ENCODE results near the gene TECR. TPM values are rescaled to one million over a fixed set of nuclear protein-coding genes. Genes with fewer than 3 reads are reported as not detected.

TECR gene
- total and polyA plus RNA-seq, 2 of the 13 experiments (the other 11 are each of a cell fraction or from before 2014, with no cell fraction given), result 54.9 to 121 TPM

GRCh38 chr19:14529254-14530004 lies at the start of gene TECR (continued):
- peak; percentile 46; the same call in 1 of the 2 replicates for TF ChIP-seq LBX2 (CRISPR knock-in tag; IDR thresholded peaks at IDR 0.05; ENCODE audit: borderline replicate concordance)
- no peak for TF ChIP-seq AHR (CRISPR knock-in tag; IDR thresholded peaks at IDR 0.05)
- TF ChIP-seq ZNF274 (CRISPR knock-in tag; IDR thresholded peaks at IDR 0.05), result peak; percentile 92
- TF ChIP-seq ZNF746 (CRISPR knock-in tag; IDR thresholded peaks at IDR 0.05), result no peak
- TF ChIP-seq GMEB1 (CRISPR knock-in tag; IDR thresholded peaks at IDR 0.05; ENCODE audit: borderline replicate concordance), result peak; percentile 88
- TF ChIP-seq ZNF441 (CRISPR knock-in tag; IDR thresholded peaks at IDR 0.05; ENCODE audit: borderline replicate concordance), result 0 out of 2 replicates have a peak, but pooled peaks have one; percentile 55
- TF ChIP-seq PAF1 (CRISPR knock-in tag; IDR thresholded peaks at IDR 0.05), result no peak
- no peak for TF ChIP-seq NONO (IDR thresholded peaks at IDR 0.05)
- TF ChIP-seq NONO (CRISPR knock-in tag; conservative IDR thresholded peaks at IDR 0.05), result peak; percentile 88
- no peak for TF ChIP-seq PHF5A (CRISPR knock-in tag; IDR thresholded peaks at IDR 0.05; ENCODE audit: low read depth, unreplicated experiment)
- peak; percentile 73 for TF ChIP-seq HDAC1 (CRISPR knock-in tag; IDR thresholded peaks at IDR 0.05)
- TF ChIP-seq KLF6 (CRISPR knock-in tag; IDR thresholded peaks at IDR 0.05), result no peak; the same call in 1 of the 2 replicates
- no peak for TF ChIP-seq IKZF1 (IDR thresholded peaks at IDR 0.05)
- no peak for TF ChIP-seq CBX2 (IDR thresholded peaks at IDR 0.05; ENCODE audit: low read depth, low read length)
- TF ChIP-seq CBX2 (CRISPR knock-in tag; IDR thresholded peaks at IDR 0.05; ENCODE audit: low read depth), result no peak
- peak; percentile 91 for TF ChIP-seq BCL3 (CRISPR knock-in tag; IDR thresholded peaks at IDR 0.05)
- TF ChIP-seq MYPOP (CRISPR knock-in tag; IDR thresholded peaks at IDR 0.05), result peak; percentile 100
- TF ChIP-seq ZNF234 (CRISPR knock-in tag; conservative IDR thresholded peaks at IDR 0.05), result no peak
- no peak for TF ChIP-seq SMC3 (IDR thresholded peaks at IDR 0.05; ENCODE audit: low read length)
- no peak; the same call in 1 of the 2 replicates for TF ChIP-seq HOXA3 (CRISPR knock-in tag; IDR thresholded peaks at IDR 0.05)
- TF ChIP-seq ZNF563 (CRISPR knock-in tag; IDR thresholded peaks at IDR 0.05), result no peak; the same call in 1 of the 2 replicates
- no peak for TF ChIP-seq TBP (CRISPR knock-in tag; IDR thresholded peaks at IDR 0.05)
- no peak for TF ChIP-seq IRF2 (CRISPR knock-in tag; IDR thresholded peaks at IDR 0.05)
- peak; percentile 42; the same call in 1 of the 2 replicates for TF ChIP-seq ZSCAN21 (CRISPR knock-in tag; IDR thresholded peaks at IDR 0.05; ENCODE audit: borderline replicate concordance)
- TF ChIP-seq ZNF770 (CRISPR knock-in tag; IDR thresholded peaks at IDR 0.05), result no peak
- TF ChIP-seq KLF11 (CRISPR knock-in tag; IDR thresholded peaks at IDR 0.05), result no peak
